ENCODE results near the gene MRPL21.

DNA sequence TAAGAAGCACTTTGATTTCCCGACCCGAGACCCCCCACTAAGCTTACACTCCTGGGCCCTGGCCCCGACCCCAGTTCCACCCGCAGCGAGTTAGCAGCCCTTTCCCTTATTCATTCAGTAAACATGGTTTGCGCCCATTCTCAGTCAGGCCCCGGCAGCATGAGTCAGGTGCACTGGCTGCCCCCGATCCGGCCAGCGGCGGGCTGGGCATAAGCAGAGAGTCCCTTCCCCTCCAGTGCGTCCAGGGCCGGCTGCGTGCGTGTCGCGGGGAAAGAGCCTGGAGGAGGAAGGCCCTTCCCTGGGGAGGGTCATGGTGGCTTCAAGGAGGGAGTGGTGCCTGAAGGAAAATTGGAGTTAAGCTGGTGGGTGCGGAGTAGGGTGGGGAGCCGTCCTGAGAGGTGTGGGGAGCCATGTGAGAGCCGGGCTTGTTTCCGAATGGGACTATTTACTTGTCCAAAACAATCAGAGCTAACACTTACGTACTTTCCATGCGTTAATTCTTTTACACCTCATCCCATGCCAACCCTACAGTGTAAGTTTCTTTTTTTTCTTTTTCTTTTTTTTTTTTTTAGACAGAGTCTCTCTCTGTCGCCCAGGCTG is 716 bp upstream of the MRPL21 start:
- TF ChIP-seq, protein P1, sequence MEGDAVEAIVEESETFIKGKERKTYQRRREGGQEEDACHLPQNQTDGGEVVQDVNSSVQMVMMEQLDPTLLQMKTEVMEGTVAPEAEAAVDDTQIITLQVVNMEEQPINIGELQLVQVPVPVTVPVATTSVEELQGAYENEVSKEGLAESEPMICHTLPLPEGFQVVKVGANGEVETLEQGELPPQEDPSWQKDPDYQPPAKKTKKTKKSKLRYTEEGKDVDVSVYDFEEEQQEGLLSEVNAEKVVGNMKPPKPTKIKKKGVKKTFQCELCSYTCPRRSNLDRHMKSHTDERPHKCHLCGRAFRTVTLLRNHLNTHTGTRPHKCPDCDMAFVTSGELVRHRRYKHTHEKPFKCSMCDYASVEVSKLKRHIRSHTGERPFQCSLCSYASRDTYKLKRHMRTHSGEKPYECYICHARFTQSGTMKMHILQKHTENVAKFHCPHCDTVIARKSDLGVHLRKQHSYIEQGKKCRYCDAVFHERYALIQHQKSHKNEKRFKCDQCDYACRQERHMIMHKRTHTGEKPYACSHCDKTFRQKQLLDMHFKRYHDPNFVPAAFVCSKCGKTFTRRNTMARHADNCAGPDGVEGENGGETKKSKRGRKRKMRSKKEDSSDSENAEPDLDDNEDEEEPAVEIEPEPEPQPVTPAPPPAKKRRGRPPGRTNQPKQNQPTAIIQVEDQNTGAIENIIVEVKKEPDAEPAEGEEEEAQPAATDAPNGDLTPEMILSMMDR (IDR thresholded peaks at IDR 0.05): no peak
- no peak for TF ChIP-seq POLR2A (IDR thresholded peaks at IDR 0.05)
- TF ChIP-seq POLR2AphosphoS5 (IDR thresholded peaks at IDR 0.05): no peak
